ENCODE measurements around the gene LILRA6. TPM values are rescaled to one million over a fixed set of nuclear protein-coding genes. Genes with fewer than 3 reads are reported as not detected.
"Not testable (repeated sequence)": the region's sequence is repeated elsewhere in the genome, so short reads cannot be mapped to it uniquely, and the experiment has no call there.

The LILRA6 gene
- total and polyA plus RNA-seq, 5 experiments from 2014 or later: 0.25 to 0.39 TPM; not detected in 3

GRCh38 chr19:54219702-54220101 is 22.9 kb downstream of the LILRA6 start:
- H3K27ac Mint-ChIP-seq, ATAC-seq, POLR2A ChIA-PET, H3K36me3 Mint-ChIP-seq, H3K9me3 Mint-ChIP-seq, H3K4me3 Mint-ChIP-seq, DNase-seq: not testable (repeated sequence)
- peaks cover 3 to 18% (median 6%) of the 10 kb centered on the region in 5 donors for H3K27me3 Mint-ChIP-seq
- peaks cover 2 to 12% (median 8%) of the 10 kb centered on the region in 4 donors for H3K4me1 Mint-ChIP-seq

- H3K27ac Mint-ChIP-seq: peak overlapping the region in 1 of 10 donors; percentile 37
- H3K36me3 Mint-ChIP-seq: peaks cover 0 to 5% (median 0%) of the 10 kb centered on the region in 3 donors
- peaks cover 3 to 17% (median 6%) of the 10 kb centered on the region in 5 donors for H3K27me3 Mint-ChIP-seq
- ATAC-seq (no peak), DNase-seq (no peak)
- peaks cover 2 to 12% (median 8%) of the 10 kb centered on the region in 4 donors for H3K4me1 Mint-ChIP-seq
- H3K4me3 Mint-ChIP-seq: no peak overlapping the region
- POLR2A ChIA-PET: no interaction called here
- no peaks in the 10 kb centered on the region for H3K9me3 Mint-ChIP-seq
These were observed 23.5 kb downstream of the LILRA6 start for GRCh38 chr19:54218960-54219661.

- Mint-ChIP-seq H3K27ac (no peak overlapping the region), H3K36me3 (peaks cover 0 to 5% (median 0%) of the 10 kb centered on the region in 3 donors), H3K27me3 (peaks cover 0 to 8% (median 2%) of the 10 kb centered on the region in 5 donors), H3K4me3 (no peak overlapping the region), H3K9me3 (no peaks in the 10 kb centered on the region), H3K4me1 (peaks cover 2 to 8% (median 4%) of the 10 kb centered on the region in 4 donors)
- ATAC-seq: no peak
- POLR2A ChIA-PET: no interaction called here
- DNase-seq: no peak
These were observed 24.3 kb downstream of the LILRA6 start for GRCh38 chr19:54218259-54218658.

- H3K27me3 Mint-ChIP-seq, ATAC-seq, H3K9me3 Mint-ChIP-seq, H3K4me3 Mint-ChIP-seq, H3K36me3 Mint-ChIP-seq, DNase-seq, POLR2A ChIA-PET, H3K4me1 Mint-ChIP-seq: not testable (repeated sequence)
- H3K27ac Mint-ChIP-seq: peak overlapping the region in 1 of 10 donors; percentile 71
These were observed 24.9 kb downstream of the LILRA6 start for GRCh38 chr19:54217517-54218247.

- peaks cover 0 to 4% (median 0%) of the 10 kb centered on the region in 5 donors for H3K27me3 Mint-ChIP-seq
- peaks cover 0 to 5% (median 0%) of the 10 kb centered on the region in 3 donors for H3K36me3 Mint-ChIP-seq
- no peak for ATAC-seq
- no peak overlapping the region for H3K4me3 Mint-ChIP-seq
- DNase-seq: no peak
- peaks cover 0 to 4% (median 2%) of the 10 kb centered on the region in 4 donors for H3K4me1 Mint-ChIP-seq
- no peaks in the 10 kb centered on the region for H3K9me3 Mint-ChIP-seq
- POLR2A ChIA-PET: no interaction called here
- H3K27ac Mint-ChIP-seq: no peak overlapping the region
These were observed 25.7 kb downstream of the LILRA6 start for GRCh38 chr19:54216869-54217268.

GRCh38 chr19:54214734-54215133 is 27.9 kb downstream of the LILRA6 start:
- peaks cover 12 to 21% (median 17%) of the 10 kb centered on the region in 4 donors for H3K4me1 Mint-ChIP-seq
- H3K9me3 Mint-ChIP-seq, ATAC-seq, H3K27ac Mint-ChIP-seq, POLR2A ChIA-PET, DNase-seq, H3K36me3 Mint-ChIP-seq, H3K4me3 Mint-ChIP-seq, H3K27me3 Mint-ChIP-seq: not testable (repeated sequence)

- H3K27me3 Mint-ChIP-seq, ATAC-seq, POLR2A ChIA-PET: not testable (repeated sequence)
These were observed 28.4 kb downstream of the LILRA6 start for GRCh38 chr19:54214217-54214616.

GRCh38 chr19:54211235-54211634 is 31.4 kb downstream of the LILRA6 start:
- no peak for ATAC-seq
- H3K27ac Mint-ChIP-seq: peak overlapping the region; percentile 34 to 93 (median 84)
- POLR2A ChIA-PET: interaction anchor here (0.7 to 2.5 kb wide), 4 partner anchors 10 to 338 kb away, joined by 3 to 15 read pairs (median 6); partner anchors contain the start of genes MBOAT7 and RPS9
- no peak for DNase-seq
- H3K36me3 Mint-ChIP-seq: peaks cover 0 to 28% (median 3%) of the 10 kb centered on the region in 3 donors
- H3K4me1 Mint-ChIP-seq: peaks cover 24 to 54% (median 51%) of the 10 kb centered on the region in 4 donors
- peak overlapping the region in 9 of 10 donors; percentile 15 to 73 (median 56) for H3K4me3 Mint-ChIP-seq
- H3K9me3 Mint-ChIP-seq: no peaks in the 10 kb centered on the region
- H3K27me3 Mint-ChIP-seq: no peaks in the 10 kb centered on the region

More at GRCh38 chr19:54214217-54214616, 28.4 kb downstream of the LILRA6 start:
- not testable (repeated sequence) for H3K27ac Mint-ChIP-seq, H3K36me3 Mint-ChIP-seq, H3K4me3 Mint-ChIP-seq, H3K9me3 Mint-ChIP-seq, DNase-seq
- peaks cover 13 to 27% (median 22%) of the 10 kb centered on the region in 4 donors for H3K4me1 Mint-ChIP-seq

GRCh38 chr19:54209811-54210494 is 32.6 kb downstream of the LILRA6 start:
- H3K27ac Mint-ChIP-seq: peak overlapping the region; percentile 25 to 93 (median 84)
- POLR2A ChIA-PET: interaction anchor here (2.1 to 2.5 kb wide), 3 partner anchors 9 to 21 kb away, joined by 8 to 15 read pairs (median 8); partner anchors contain the start of genes MBOAT7, RPS9 and TSEN34
- ATAC-seq (no peak), DNase-seq (no peak)
- H3K36me3 Mint-ChIP-seq: peaks cover 0 to 41% (median 11%) of the 10 kb centered on the region in 3 donors
- no peaks in the 10 kb centered on the region for H3K9me3 Mint-ChIP-seq
- H3K4me3 Mint-ChIP-seq: peak overlapping the region; percentile 30 to 81 (median 68)
- H3K27me3 Mint-ChIP-seq: no peaks in the 10 kb centered on the region
- peaks cover 27 to 66% (median 63%) of the 10 kb centered on the region in 4 donors for H3K4me1 Mint-ChIP-seq

- H3K27ac Mint-ChIP-seq: peak overlapping the region in 8 of 10 donors; percentile 15 to 89 (median 68)
- no peaks in the 10 kb centered on the region for H3K27me3 Mint-ChIP-seq
- H3K4me3 Mint-ChIP-seq: peak overlapping the region in 8 of 10 donors; percentile 2 to 81 (median 46)
- H3K4me1 Mint-ChIP-seq: peaks cover 29 to 74% (median 69%) of the 10 kb centered on the region in 4 donors
- POLR2A ChIA-PET: interaction anchor here (1.4 to 2.5 kb wide), 4 partner anchors 8 to 240 kb away, joined by 5 to 15 read pairs (median 8); partner anchors contain the start of genes LENG8, MBOAT7, RPS9 and TSEN34
- ATAC-seq: no peak
- no peak for DNase-seq
- H3K9me3 Mint-ChIP-seq: no peaks in the 10 kb centered on the region
- peaks cover 0 to 48% (median 12%) of the 10 kb centered on the region in 3 donors for H3K36me3 Mint-ChIP-seq
These were observed 33.4 kb downstream of the LILRA6 start for GRCh38 chr19:54209058-54209810.

GRCh38 chr19:54208784-54209057 is 33.9 kb downstream of the LILRA6 start:
- no peak for ATAC-seq
- Mint-ChIP-seq H3K27me3 (no peaks in the 10 kb centered on the region), H3K4me1 (peaks cover 29 to 79% (median 72%) of the 10 kb centered on the region in 4 donors), H3K36me3 (peaks cover 0 to 53% (median 12%) of the 10 kb centered on the region in 3 donors), H3K9me3 (no peaks in the 10 kb centered on the region), H3K27ac (peak overlapping the region in 6 of 10 donors; percentile 15 to 86 (median 58)), H3K4me3 (peak overlapping the region in 8 of 10 donors; percentile 19 to 74 (median 45))
- POLR2A ChIA-PET: interaction anchor here (1.4 to 2.1 kb wide), 3 partner anchors 17 to 240 kb away, joined by 5 to 8 read pairs (median 7); partner anchors contain the start of genes LENG8 and TSEN34
- no peak for DNase-seq

Measured in naive thymus-derived CD8-positive, alpha-beta T cell (primary cell).